GM06990 (cell line): ENCODE data around the gene GPR162.

Source experiments
- DNase-seq: peaks from one replicate; pipeline ENCODE4 v3.0.0-alpha.2; 2011; ENCODE audit not compliant: insufficient read length; ENCODE audit errors: extremely low read depth
- H3K27me3 ChIP-seq: replicated peaks from 2 replicates; pipeline ENCODE4 v1.6.0; 2011; ENCODE audit warnings: low read length; ENCODE audit not compliant: control insufficient read depth, insufficient read depth
- H3K36me3 ChIP-seq: 2 replicates; pipeline ENCODE4 v1.5.1; 2011; ENCODE audit warnings: low read length; ENCODE audit not compliant: control insufficient read depth, insufficient read depth
- H3K4me3 ChIP-seq: replicated peaks from 2 replicates; pipeline ENCODE4 v1.5.1; 2011; ENCODE audit warnings: low read depth, mild to moderate bottlenecking, control low read depth, low read length
- CTCF ChIP-seq: IDR thresholded peaks from 2 replicates; pipeline ENCODE4 v1.5.1; 2011; ENCODE audit warnings: low read length, control low read depth, mild to moderate bottlenecking, inconsistent platforms; ENCODE audit not compliant: insufficient read depth, poor library complexity, severe bottlenecking

Gene GPR162

GRCh38 chr12:6855322-6855721, 33.7 kb downstream of the GPR162 start:
- H3K4me3 ChIP-seq = no peak overlapping the region
- H3K27me3 ChIP-seq = no peaks in the 10 kb centered on the region
- DNase-seq = no peak
- peaks cover 35% of the 10 kb centered on the region for H3K36me3 ChIP-seq
- no peak for TF ChIP-seq CTCF

DNA sequence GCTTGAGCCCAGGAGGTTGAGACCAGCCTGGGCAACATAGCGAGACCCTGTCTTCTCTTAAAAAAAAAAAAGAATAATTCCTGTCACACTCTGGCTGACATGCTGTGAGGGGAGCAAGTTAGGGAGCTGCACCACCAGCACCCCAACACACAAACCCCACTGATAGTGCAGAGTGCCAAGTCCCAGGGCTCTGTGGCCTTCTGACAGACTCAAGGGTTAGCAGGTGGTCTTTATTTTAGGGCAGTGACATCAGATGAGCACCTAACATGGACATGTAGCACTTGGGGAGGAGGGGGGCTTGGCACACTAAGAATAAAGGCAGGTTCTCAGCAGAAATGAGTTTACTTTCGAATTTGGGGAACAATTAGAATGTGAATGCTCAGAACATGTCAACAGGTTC, 37.2 kb downstream of the GPR162 start:
- no peaks in the 10 kb centered on the region for H3K27me3 ChIP-seq
- H3K4me3 ChIP-seq = no peak overlapping the region
- peaks cover 55% of the 10 kb centered on the region for H3K36me3 ChIP-seq
- TF ChIP-seq CTCF = no peak
- DNase-seq = no peak

DNA sequence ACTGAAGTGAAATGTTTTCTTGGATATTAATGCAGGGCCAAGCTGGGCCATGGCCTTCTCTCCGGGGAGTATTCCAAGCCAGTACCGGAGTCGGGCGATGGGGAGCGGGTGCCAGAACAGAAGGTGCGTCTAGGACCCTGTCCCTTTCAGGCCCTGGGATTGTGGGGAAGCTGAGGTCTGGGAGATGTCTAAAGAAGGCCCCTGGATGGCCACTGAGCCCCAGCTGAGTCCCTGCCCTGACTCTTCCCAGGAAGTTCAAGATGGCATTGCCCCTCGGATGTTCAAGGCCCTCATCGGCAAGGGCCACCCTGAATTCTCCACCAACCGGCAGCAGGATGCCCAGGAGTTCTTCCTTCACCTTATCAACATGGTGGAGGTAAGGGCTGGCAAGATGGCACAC, 38.5 kb downstream of the GPR162 start:
- no peak for DNase-seq
- no peak for TF ChIP-seq CTCF
- Histone ChIP-seq H3K36me3 (peaks cover 59% of the 10 kb centered on the region), H3K4me3 (no peak overlapping the region), H3K27me3 (no peaks in the 10 kb centered on the region)

- no peak for TF ChIP-seq CTCF
- H3K27me3 ChIP-seq = no peaks in the 10 kb centered on the region
- no peak for DNase-seq
- no peak overlapping the region for H3K4me3 ChIP-seq
- H3K36me3 ChIP-seq = peaks cover 57% of the 10 kb centered on the region
Observed at GRCh38 chr12:6860942-6861341, 39.3 kb downstream of the GPR162 start.

GRCh38 chr12:6861391-6861790, 39.8 kb downstream of the GPR162 start:
- DNase-seq = no peak
- no peak for TF ChIP-seq CTCF
- no peak overlapping the region for H3K4me3 ChIP-seq
- no peaks in the 10 kb centered on the region for H3K27me3 ChIP-seq
- peaks cover 55% of the 10 kb centered on the region for H3K36me3 ChIP-seq

- H3K36me3 ChIP-seq = peaks cover 45% of the 10 kb centered on the region
Observed at GRCh38 chr12:6863033-6863432, 41.4 kb downstream of the GPR162 start.

More at GRCh38 chr12:6863033-6863432, 41.4 kb downstream of the GPR162 start:
- TF ChIP-seq CTCF = no peak
- H3K4me3 ChIP-seq = no peak overlapping the region
- H3K27me3 ChIP-seq = no peaks in the 10 kb centered on the region
- DNase-seq = no peak
